ENCODE data around the gene DAP. TPM values are rescaled to one million over a fixed set of nuclear protein-coding genes. Genes with fewer than 3 reads are reported as not detected.
A peak's percentile ranks its signal among the peaks of the same experiment; 100 is the strongest.

DAP gene
- total RNA-seq, 1 experiment from 2014 or later, result 77.6 TPM

DNA sequence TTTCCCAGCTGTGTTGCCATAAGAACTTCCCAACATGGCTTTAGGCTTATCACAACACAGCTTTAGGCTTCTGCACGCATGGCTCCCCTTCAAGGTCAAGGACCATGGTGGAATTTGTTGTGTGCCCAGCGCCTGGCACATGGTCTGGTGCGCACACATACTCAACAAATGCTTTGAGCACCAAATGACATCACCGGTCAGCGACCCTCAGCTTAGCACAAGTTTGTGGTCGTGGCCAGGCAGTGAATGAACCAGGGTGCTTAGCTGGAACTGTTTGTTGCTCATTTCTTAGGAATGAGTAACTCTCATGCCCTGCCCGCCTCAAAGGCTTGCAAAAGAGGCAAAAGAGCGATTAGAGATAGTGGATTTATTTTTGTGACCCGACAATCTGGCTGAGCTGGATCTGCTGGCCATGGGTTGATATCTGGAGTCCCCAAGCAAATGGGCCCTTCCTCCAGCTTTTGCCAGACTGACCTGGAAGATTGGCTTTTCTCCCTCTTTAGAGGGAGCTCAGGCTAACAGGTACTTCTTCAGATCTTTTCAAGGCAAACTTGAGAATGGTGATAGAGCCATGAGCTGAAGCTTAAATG, 58.9 kb downstream of the DAP start:
- Mint-ChIP-seq H3K27me3 (ENCODE audit: insufficient read depth, unreplicated experiment) (no peaks in the 10 kb centered on the region), H3K4me3 (ENCODE audit: unreplicated experiment) (no peak overlapping the region), H3K27ac (ENCODE audit: unreplicated experiment) (no peak overlapping the region), H3K36me3 (ENCODE audit: insufficient read depth, unreplicated experiment) (peaks cover 6% of the 10 kb centered on the region), H3K9me3 (ENCODE audit: unreplicated experiment) (no peaks in the 10 kb centered on the region), H3K4me1 (ENCODE audit: low read depth, unreplicated experiment) (peaks cover 24% of the 10 kb centered on the region)
- intact Hi-C loops (cut with micrococcal nuclease; ENCODE audit: unreplicated experiment), result loop anchor here (5.0 to 10.0 kb wide), 2 partner anchors 60 to 153 kb away; partner anchors contain the start of gene DAP
- Histone ChIP-seq H3K9me3 (no peaks in the 10 kb centered on the region), H3K4me1 (peaks cover 24% of the 10 kb centered on the region), H3K36me3 (ENCODE audit: control insufficient read depth, insufficient read depth, low read length) (no peaks in the 10 kb centered on the region), H3K27me3 (replicated peaks; ENCODE audit: control insufficient read depth, insufficient read depth, low read length) (no peaks in the 10 kb centered on the region), H3K4me3 (ENCODE audit: low read depth, low read length) (no peak overlapping the region)
- TF ChIP-seq, protein P1, sequence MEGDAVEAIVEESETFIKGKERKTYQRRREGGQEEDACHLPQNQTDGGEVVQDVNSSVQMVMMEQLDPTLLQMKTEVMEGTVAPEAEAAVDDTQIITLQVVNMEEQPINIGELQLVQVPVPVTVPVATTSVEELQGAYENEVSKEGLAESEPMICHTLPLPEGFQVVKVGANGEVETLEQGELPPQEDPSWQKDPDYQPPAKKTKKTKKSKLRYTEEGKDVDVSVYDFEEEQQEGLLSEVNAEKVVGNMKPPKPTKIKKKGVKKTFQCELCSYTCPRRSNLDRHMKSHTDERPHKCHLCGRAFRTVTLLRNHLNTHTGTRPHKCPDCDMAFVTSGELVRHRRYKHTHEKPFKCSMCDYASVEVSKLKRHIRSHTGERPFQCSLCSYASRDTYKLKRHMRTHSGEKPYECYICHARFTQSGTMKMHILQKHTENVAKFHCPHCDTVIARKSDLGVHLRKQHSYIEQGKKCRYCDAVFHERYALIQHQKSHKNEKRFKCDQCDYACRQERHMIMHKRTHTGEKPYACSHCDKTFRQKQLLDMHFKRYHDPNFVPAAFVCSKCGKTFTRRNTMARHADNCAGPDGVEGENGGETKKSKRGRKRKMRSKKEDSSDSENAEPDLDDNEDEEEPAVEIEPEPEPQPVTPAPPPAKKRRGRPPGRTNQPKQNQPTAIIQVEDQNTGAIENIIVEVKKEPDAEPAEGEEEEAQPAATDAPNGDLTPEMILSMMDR (IDR thresholded peaks at IDR 0.05; ENCODE audit: insufficient read depth in 1 of 2, low read depth in 1 of 2, low read length in 1 of 2, severe bottlenecking in 1 of 2, unreplicated experiment in 1 of 2), result no peak
- no peak for DNase-seq
- ChIA-PET POLR2A (no interaction called here), CTCF (interaction anchor here (0.7 to 1.2 kb wide), 2 partner anchors 9 to 100 kb away, joined by 3 read pairs; no protein-coding TSS in a partner anchor)
- BruUV-seq (replicated peaks), result no TSS peak

DNA sequence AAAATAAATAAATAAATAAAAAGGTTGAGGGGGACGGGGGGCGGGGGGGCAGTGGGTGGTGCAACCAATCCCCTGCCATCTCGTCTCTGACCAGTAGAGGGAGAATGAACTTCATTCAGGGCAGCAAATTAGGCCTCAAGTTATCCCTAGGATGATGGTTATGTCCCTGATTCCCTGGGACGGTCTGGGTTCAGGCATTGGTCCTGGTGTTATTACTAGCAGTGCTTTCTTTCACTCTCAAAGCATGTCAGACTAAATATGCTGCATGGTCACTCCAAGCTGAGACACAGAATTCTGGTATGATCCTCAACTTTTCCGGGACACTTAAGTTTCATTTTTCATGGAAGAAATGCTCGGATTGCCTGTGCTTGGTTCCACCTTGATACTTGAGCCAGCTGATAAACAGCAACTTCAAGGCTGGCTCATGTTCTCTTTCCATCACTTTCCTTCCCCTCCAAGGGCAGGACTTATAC, 59.4 kb downstream of the DAP start:
- Mint-ChIP-seq H3K27me3 (ENCODE audit: insufficient read depth, unreplicated experiment) (no peaks in the 10 kb centered on the region), H3K4me3 (ENCODE audit: unreplicated experiment) (no peak overlapping the region), H3K27ac (ENCODE audit: unreplicated experiment) (no peak overlapping the region), H3K36me3 (ENCODE audit: insufficient read depth, unreplicated experiment) (peaks cover 6% of the 10 kb centered on the region), H3K9me3 (ENCODE audit: unreplicated experiment) (no peaks in the 10 kb centered on the region), H3K4me1 (ENCODE audit: low read depth, unreplicated experiment) (peaks cover 21% of the 10 kb centered on the region)
- H3K27me3 ChIP-seq (replicated peaks; ENCODE audit: control insufficient read depth, insufficient read depth, low read length), result no peaks in the 10 kb centered on the region
- H3K36me3 ChIP-seq (ENCODE audit: control insufficient read depth, insufficient read depth, low read length), result no peaks in the 10 kb centered on the region
- TF ChIP-seq, protein P1 (IDR thresholded peaks at IDR 0.05; ENCODE audit: insufficient read depth in 1 of 2, low read depth in 1 of 2, low read length in 1 of 2, severe bottlenecking in 1 of 2, unreplicated experiment in 1 of 2), result peak; percentile 69 to 86
- no peak overlapping the region for H3K4me3 ChIP-seq (ENCODE audit: low read depth, low read length)
- H3K4me1 ChIP-seq, result peaks cover 24% of the 10 kb centered on the region
- H3K9me3 ChIP-seq, result no peaks in the 10 kb centered on the region
- intact Hi-C loops (cut with micrococcal nuclease; ENCODE audit: unreplicated experiment), result loop anchor here (5.0 to 10.0 kb wide), 2 partner anchors 61 to 153 kb away; partner anchors contain the start of gene DAP
- peak in 1 of 2 experiments; percentile 59 for DNase-seq
- BruUV-seq (replicated peaks), result no TSS peak
- ChIA-PET CTCF (interaction anchor here (0.7 to 1.2 kb wide), 2 partner anchors 9 to 101 kb away, joined by 3 read pairs; no protein-coding TSS in a partner anchor), POLR2A (no interaction called here)

DNA sequence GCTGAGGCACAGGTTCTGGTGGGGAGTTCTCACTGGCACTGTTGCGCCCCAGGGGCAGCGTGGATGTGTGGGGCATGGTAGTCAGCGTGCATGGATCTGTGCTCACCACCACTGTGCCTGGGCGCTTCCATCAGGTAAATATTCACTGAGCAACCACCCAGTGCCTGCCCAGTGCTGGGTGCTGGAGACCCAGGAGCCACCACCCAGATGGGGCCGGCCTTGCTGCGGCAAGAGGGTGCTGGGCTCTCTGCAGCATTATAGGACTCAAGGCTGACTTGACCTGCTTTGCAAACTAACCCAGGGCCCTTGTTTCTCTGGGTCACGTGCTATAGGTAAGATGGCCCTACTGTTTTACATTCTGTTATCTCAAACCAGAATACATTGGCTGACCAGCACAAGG, 60.5 kb downstream of the DAP start:
- Histone ChIP-seq H3K36me3 (ENCODE audit: control insufficient read depth, insufficient read depth, low read length) (no peaks in the 10 kb centered on the region), H3K4me1 (peaks cover 16% of the 10 kb centered on the region; the same call in 1 of the 2 replicates), H3K4me3 (ENCODE audit: low read depth, low read length) (no peak overlapping the region), H3K9me3 (no peaks in the 10 kb centered on the region), H3K27me3 (replicated peaks; ENCODE audit: control insufficient read depth, insufficient read depth, low read length) (no peaks in the 10 kb centered on the region)
- Mint-ChIP-seq H3K4me3 (ENCODE audit: unreplicated experiment) (no peak overlapping the region), H3K27ac (ENCODE audit: unreplicated experiment) (no peak overlapping the region), H3K4me1 (ENCODE audit: low read depth, unreplicated experiment) (peaks cover 10% of the 10 kb centered on the region), H3K27me3 (ENCODE audit: insufficient read depth, unreplicated experiment) (no peaks in the 10 kb centered on the region), H3K36me3 (ENCODE audit: insufficient read depth, unreplicated experiment) (peaks cover 12% of the 10 kb centered on the region), H3K9me3 (ENCODE audit: unreplicated experiment) (no peaks in the 10 kb centered on the region)
- no peak for DNase-seq
- ChIA-PET CTCF (interaction anchor here (0.6 kb wide), 1 partner anchor 42 kb away, joined by 4 read pairs; no protein-coding TSS in a partner anchor), POLR2A (no interaction called here)
- intact Hi-C loops (cut with micrococcal nuclease; ENCODE audit: unreplicated experiment), result loop anchor here (5.0 to 10.0 kb wide), 2 partner anchors 62 to 154 kb away; partner anchors contain the start of gene DAP
- TF ChIP-seq, protein P1 (IDR thresholded peaks at IDR 0.05; ENCODE audit: insufficient read depth in 1 of 2, low read depth in 1 of 2, low read length in 1 of 2, severe bottlenecking in 1 of 2, unreplicated experiment in 1 of 2), result no peak
- no TSS peak for BruUV-seq (replicated peaks)

Measured in Caco-2 (cell line).